H9 (cell line): ENCODE measurements around the gene SELENOF. TPM values are rescaled to one million over a fixed set of nuclear protein-coding genes. Genes with fewer than 3 reads are reported as not detected.

Experiments used
- DNase-seq: peaks from one replicate; pipeline ENCODE4 v3.0.0-alpha.2; 2017
- H2AFZ ChIP-seq: one replicate; pipeline ENCODE4 v1.6.1; 2013; ENCODE audit warnings: mild to moderate bottlenecking, low read length, control low read depth, moderate library complexity
- H2AK5ac ChIP-seq: 2 replicates; pipeline ENCODE4 v1.6.1; 2013; ENCODE audit warnings: low read length, control low read depth, mixed read lengths; ENCODE audit not compliant: insufficient read length
- H2BK120ac ChIP-seq: one replicate; pipeline ENCODE4 v1.6.1; 2013; ENCODE audit warnings: low read depth, mild to moderate bottlenecking, low read length, control low read depth, inconsistent platforms; ENCODE audit not compliant: poor library complexity, severe bottlenecking
- H2BK12ac ChIP-seq: 2 replicates; pipeline ENCODE4 v1.6.1; 2013; ENCODE audit warnings: low read length, control low read depth, mixed read lengths, low read depth; ENCODE audit not compliant: insufficient read length
- H2BK15ac ChIP-seq: 2 replicates; pipeline ENCODE4 v1.6.1; 2013; ENCODE audit warnings: low read depth, low read length, control low read depth
- H2BK20ac ChIP-seq: one replicate; pipeline ENCODE4 v1.6.1; 2013; ENCODE audit warnings: low read depth, mild to moderate bottlenecking, low read length, control low read depth, inconsistent platforms; ENCODE audit not compliant: poor library complexity, severe bottlenecking
- H2BK5ac ChIP-seq: 2 replicates; pipeline ENCODE4 v1.6.1; 2013; ENCODE audit warnings: low read length, control low read depth, mixed read lengths; ENCODE audit not compliant: insufficient read length
- H3K14ac ChIP-seq: 2 replicates; pipeline ENCODE4 v1.6.1; 2013; ENCODE audit warnings: low read length, control low read depth; ENCODE audit not compliant: insufficient read depth
- H3K18ac ChIP-seq: 2 replicates; pipeline ENCODE4 v1.6.1; 2013; ENCODE audit warnings: low read depth, mild to moderate bottlenecking, mixed read lengths, low read length, control low read depth; ENCODE audit not compliant: insufficient read length
- H3K23ac ChIP-seq: 2 replicates; pipeline ENCODE4 v1.6.1; 2013; ENCODE audit warnings: low read length, control low read depth, mixed read lengths, low read depth; ENCODE audit not compliant: insufficient read length
- H3K23me2 ChIP-seq: 2 replicates; pipeline ENCODE4 v1.6.1; 2013; ENCODE audit warnings: low read depth, mild to moderate bottlenecking, mixed read lengths, low read length, control low read depth; ENCODE audit not compliant: insufficient read length, poor library complexity, severe bottlenecking
- H3K27ac ChIP-seq: 2 replicates; pipeline ENCODE4 v1.5.1; 2013; ENCODE audit warnings: low read length, control low read depth, mixed read lengths, low read depth; ENCODE audit not compliant: insufficient read length
- H3K27me3 ChIP-seq: 2 replicates; pipeline ENCODE4 v1.6.1; 2013; ENCODE audit warnings: low read length, control low read depth, inconsistent platforms; ENCODE audit not compliant: insufficient read depth
- H3K4ac ChIP-seq: 2 replicates; pipeline ENCODE4 v1.6.1; 2013; ENCODE audit warnings: low read depth, mild to moderate bottlenecking, control low read depth, inconsistent platforms, low read length, moderate library complexity
- H3K4me1 ChIP-seq: 2 replicates; pipeline ENCODE4 v1.6.1; 2013; ENCODE audit warnings: low read length, control low read depth, inconsistent platforms; ENCODE audit not compliant: insufficient read depth
- H3K4me2 ChIP-seq: 2 replicates; pipeline ENCODE4 v1.6.1; 2013; ENCODE audit warnings: low read length, control low read depth, mixed read lengths; ENCODE audit not compliant: insufficient read length, insufficient read depth
- H3K56ac ChIP-seq: 2 replicates; pipeline ENCODE4 v1.6.1; 2013; ENCODE audit warnings: low read depth, mild to moderate bottlenecking, mixed read lengths, low read length, control low read depth; ENCODE audit not compliant: insufficient read length
- H3K79me1 ChIP-seq: 2 replicates; pipeline ENCODE4 v1.6.1; 2013; ENCODE audit warnings: low read depth, mild to moderate bottlenecking, moderate library complexity, low read length, control low read depth, inconsistent platforms; ENCODE audit not compliant: insufficient read depth, poor library complexity, severe bottlenecking
- H3K79me2 ChIP-seq: 2 replicates; pipeline ENCODE4 v1.6.1; 2013; ENCODE audit warnings: low read length, control low read depth, inconsistent platforms; ENCODE audit not compliant: insufficient read depth
- H3K9ac ChIP-seq: 2 replicates; pipeline ENCODE4 v1.6.1; 2013; ENCODE audit warnings: low read length, control low read depth, mixed read lengths; ENCODE audit not compliant: insufficient read length; ENCODE audit errors: extremely low read depth
- H3K9me3 ChIP-seq: one replicate; pipeline ENCODE4 v1.6.1; 2013; ENCODE audit warnings: low read depth, low read length, inconsistent platforms; ENCODE audit not compliant: control insufficient read depth
- H3T11ph ChIP-seq: one replicate; pipeline ENCODE4 v1.6.1; 2013; ENCODE audit warnings: mild to moderate bottlenecking, low read length, control low read depth, inconsistent platforms
- H4K20me1 ChIP-seq: one replicate; pipeline ENCODE4 v1.6.1; 2013; ENCODE audit not compliant: control insufficient read depth, insufficient read length, insufficient read depth
- H4K5ac ChIP-seq: 2 replicates; pipeline ENCODE4 v1.6.1; 2013; ENCODE audit warnings: low read depth, mild to moderate bottlenecking, mixed read lengths, low read length, control low read depth; ENCODE audit not compliant: insufficient read length
- H4K8ac ChIP-seq: replicated peaks from 2 replicates; pipeline ENCODE4 v1.6.1; 2013; ENCODE audit warnings: low read length, control low read depth, mixed read lengths, low read depth; ENCODE audit not compliant: insufficient read length
- H4K91ac ChIP-seq: 2 replicates; pipeline ENCODE4 v1.6.1; 2013; ENCODE audit warnings: low read depth, mild to moderate bottlenecking, moderate library complexity, mixed read lengths, low read length, control low read depth; ENCODE audit not compliant: insufficient read length
- H3K27ac Mint-ChIP-seq, 3 experiments: 2 replicates in 2 of 3; 3 replicates in 1 of 3; pipeline ENCODE4 v1.8.0; 2020 to 2021; ENCODE audit warnings: mixed read lengths in 3 of 3, mild to moderate bottlenecking in 1 of 3, moderate library complexity in 1 of 3
- H3K27me3 Mint-ChIP-seq: 2 replicates; pipeline ENCODE4 v1.8.0; 2021; ENCODE audit warnings: low read depth, mild to moderate bottlenecking, moderate library complexity, mixed read lengths
- H3K36me3 Mint-ChIP-seq, 3 experiments: 2 replicates in 2 of 3; 3 replicates in 1 of 3; pipeline ENCODE4 v1.8.0; 2020 to 2021; ENCODE audit warnings: low read depth in 3 of 3, mixed read lengths in 3 of 3; ENCODE audit not compliant: insufficient read depth in 1 of 3
- H3K4me1 Mint-ChIP-seq, 2 experiments: 2 replicates each; pipeline ENCODE4 v1.8.0; 2020; ENCODE audit warnings: mixed read lengths in 2 of 2
- H3K4me3 Mint-ChIP-seq, 2 experiments: 2 replicates in 1 of 2; 3 replicates in 1 of 2; pipeline ENCODE4 v1.8.0; 2020 to 2021; ENCODE audit warnings: mild to moderate bottlenecking in 2 of 2, mixed read lengths in 2 of 2, moderate library complexity in 1 of 2
- H3K9me3 Mint-ChIP-seq, 2 experiments: 2 replicates in 1 of 2; 3 replicates in 1 of 2; pipeline ENCODE4 v1.8.0; 2020; ENCODE audit warnings: mild to moderate bottlenecking in 2 of 2, mixed read lengths in 2 of 2, moderate library complexity in 1 of 2
- WGBS: extraction: QIAGEN DNeasy Blood & Tissue Kit; methylation state at CpG from one replicate; pipeline ENCODE4 v1.1.7; 2013; ENCODE audit warnings: missing lambda C conversion rate, low lambda C conversion rate, mixed read lengths; ENCODE audit not compliant: insufficient read length; ENCODE audit errors: extremely low coverage; 5-methylcytosine and 5-hydroxymethylcytosine counted together
- total RNA-seq: library from RNA; stranded (reverse); gene quantifications from 2 replicates; pipeline ENCODE4 v1.2.1, GENCODE V29; 2021
- TF ChIP-seq, protein P1 (sequence below): fragments of 200-600 bp; sonication (generic); conservative IDR thresholded peaks from 3 replicates; pipeline ENCODE4 v1.8.0; 2021; ENCODE audit warnings: antibody characterized with exemption, mild to moderate bottlenecking

Gene SELENOF
- total RNA-seq, 1 experiment from 2014 or later = 143 TPM

DNA sequence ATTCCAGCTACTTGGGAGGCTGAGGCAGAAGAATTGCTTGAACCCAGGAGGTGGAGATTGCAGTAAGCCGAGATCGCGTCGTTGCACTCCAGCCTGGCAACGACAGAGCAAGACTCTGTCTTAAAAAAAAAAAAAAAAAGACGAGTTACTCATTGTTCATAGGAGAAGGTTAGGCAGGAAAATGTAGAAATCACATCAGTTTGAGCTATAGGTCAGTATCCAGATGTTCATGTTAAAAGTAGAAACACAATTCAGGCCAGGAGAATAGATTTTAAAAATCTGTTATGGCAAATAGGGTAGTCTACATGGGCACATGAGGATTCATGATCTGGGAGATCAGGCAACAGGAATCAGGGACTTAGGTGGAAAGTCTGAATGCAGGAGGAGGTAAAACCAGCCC lies 57.7 kb downstream of the SELENOF start:
- no peak overlapping the region for H2AFZ ChIP-seq
- H4K5ac ChIP-seq = no peak overlapping the region
- no peak overlapping the region for H4K91ac ChIP-seq
- H2BK120ac ChIP-seq = no peak overlapping the region
- H4K8ac ChIP-seq = no peak overlapping the region
- no peak overlapping the region for H2BK5ac ChIP-seq
- peaks cover 0 to 2% of the 10 kb centered on the region in 2 experiments; a peak in 1 of 4 replicates for H3K4me1 Mint-ChIP-seq
- H2BK20ac ChIP-seq = no peak overlapping the region
- no peak overlapping the region for H3K56ac ChIP-seq
- H2BK12ac ChIP-seq = no peak overlapping the region
- H2BK15ac ChIP-seq = no peak overlapping the region
- H3K4me2 ChIP-seq = no peak overlapping the region
- H3K4ac ChIP-seq = no peak overlapping the region
- H3K27me3 Mint-ChIP-seq = no peaks in the 10 kb centered on the region
- peak overlapping the region in 2 of 3 experiments; percentile 13 to 46; a peak in 2 of 7 replicates for H3K27ac Mint-ChIP-seq
- no peak overlapping the region for H3K9ac ChIP-seq
- no peaks in the 10 kb centered on the region for H3K23me2 ChIP-seq
- H3K9me3 ChIP-seq = no peaks in the 10 kb centered on the region
- H3K79me2 ChIP-seq = no peaks in the 10 kb centered on the region
- no peaks in the 10 kb centered on the region for H3K36me3 Mint-ChIP-seq
- H3K18ac ChIP-seq = no peak overlapping the region
- TF ChIP-seq, protein P1, sequence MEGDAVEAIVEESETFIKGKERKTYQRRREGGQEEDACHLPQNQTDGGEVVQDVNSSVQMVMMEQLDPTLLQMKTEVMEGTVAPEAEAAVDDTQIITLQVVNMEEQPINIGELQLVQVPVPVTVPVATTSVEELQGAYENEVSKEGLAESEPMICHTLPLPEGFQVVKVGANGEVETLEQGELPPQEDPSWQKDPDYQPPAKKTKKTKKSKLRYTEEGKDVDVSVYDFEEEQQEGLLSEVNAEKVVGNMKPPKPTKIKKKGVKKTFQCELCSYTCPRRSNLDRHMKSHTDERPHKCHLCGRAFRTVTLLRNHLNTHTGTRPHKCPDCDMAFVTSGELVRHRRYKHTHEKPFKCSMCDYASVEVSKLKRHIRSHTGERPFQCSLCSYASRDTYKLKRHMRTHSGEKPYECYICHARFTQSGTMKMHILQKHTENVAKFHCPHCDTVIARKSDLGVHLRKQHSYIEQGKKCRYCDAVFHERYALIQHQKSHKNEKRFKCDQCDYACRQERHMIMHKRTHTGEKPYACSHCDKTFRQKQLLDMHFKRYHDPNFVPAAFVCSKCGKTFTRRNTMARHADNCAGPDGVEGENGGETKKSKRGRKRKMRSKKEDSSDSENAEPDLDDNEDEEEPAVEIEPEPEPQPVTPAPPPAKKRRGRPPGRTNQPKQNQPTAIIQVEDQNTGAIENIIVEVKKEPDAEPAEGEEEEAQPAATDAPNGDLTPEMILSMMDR = no peak
- no peak overlapping the region for H2AK5ac ChIP-seq
- no peak overlapping the region for H3K27ac ChIP-seq
- no peak overlapping the region for H3K4me3 Mint-ChIP-seq
- H3K79me1 ChIP-seq = no peaks in the 10 kb centered on the region
- no peak overlapping the region for H3T11ph ChIP-seq
- no peak overlapping the region for H3K14ac ChIP-seq
- no peaks in the 10 kb centered on the region for H3K27me3 ChIP-seq
- no CpG with 5 or more reads among the region's 6 CpGs for WGBS
- no peak for DNase-seq
- no peaks in the 10 kb centered on the region for H3K9me3 Mint-ChIP-seq
- H3K4me1 ChIP-seq = no peaks in the 10 kb centered on the region
- H4K20me1 ChIP-seq = no peaks in the 10 kb centered on the region
- H3K23ac ChIP-seq = no peak overlapping the region
